Fibroblast of skin of right biceps (primary cell): ENCODE measurements around the gene MAP3K3.

Source experiments
- DNase-seq: peaks from one replicate; pipeline ENCODE4 v3.0.0-alpha.2; 2013

Gene MAP3K3

DNA sequence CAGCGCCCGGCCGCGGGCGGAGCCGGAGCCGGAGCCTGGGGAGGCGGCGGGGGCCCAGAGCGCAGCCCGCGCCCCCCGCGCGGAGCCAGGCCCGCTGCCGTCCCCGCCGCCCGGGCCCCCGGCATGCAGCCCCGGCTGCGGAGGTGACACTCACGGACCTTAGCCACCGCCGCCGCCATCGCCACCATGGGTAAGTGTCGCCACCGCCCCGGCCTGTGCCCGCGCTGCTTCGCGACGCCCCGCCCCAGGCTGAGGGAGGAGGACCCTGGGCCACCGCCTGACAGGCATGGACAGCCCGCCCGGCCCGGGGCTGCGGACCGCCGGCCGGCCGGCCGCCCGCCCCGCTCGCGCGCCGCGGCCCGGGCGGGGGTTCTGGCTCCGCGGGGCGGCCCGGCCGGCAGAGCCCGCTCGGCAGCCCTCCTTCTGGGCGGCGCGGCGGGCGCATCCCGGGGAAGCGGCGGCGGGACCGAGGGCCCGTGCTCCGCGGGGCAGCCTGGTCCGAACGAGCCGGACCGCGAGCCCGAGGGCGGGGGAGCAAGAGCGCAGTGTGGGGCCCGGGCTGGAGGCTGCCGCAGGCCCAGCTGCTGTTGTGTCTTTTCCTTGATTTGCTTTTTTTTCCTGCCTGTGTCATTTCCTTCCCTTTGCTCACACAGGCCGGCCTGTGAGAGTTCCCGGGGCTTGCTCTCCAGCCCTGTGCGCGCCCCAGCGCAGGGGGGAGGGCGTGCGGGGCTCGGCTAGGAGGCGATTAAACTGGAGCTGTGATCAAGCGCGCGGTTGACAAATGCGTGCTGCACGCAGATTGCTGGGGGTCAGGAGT is 565 bp downstream of the MAP3K3 start:
- DNase-seq, result peak; percentile 65

GRCh38 chr17:63623786-63624530 is 1.7 kb downstream of the MAP3K3 start:
- no peak for DNase-seq

- DNase-seq, result no peak
Measured at GRCh38 chr17:63624531-63624880, 2.3 kb downstream of the MAP3K3 start.

DNA sequence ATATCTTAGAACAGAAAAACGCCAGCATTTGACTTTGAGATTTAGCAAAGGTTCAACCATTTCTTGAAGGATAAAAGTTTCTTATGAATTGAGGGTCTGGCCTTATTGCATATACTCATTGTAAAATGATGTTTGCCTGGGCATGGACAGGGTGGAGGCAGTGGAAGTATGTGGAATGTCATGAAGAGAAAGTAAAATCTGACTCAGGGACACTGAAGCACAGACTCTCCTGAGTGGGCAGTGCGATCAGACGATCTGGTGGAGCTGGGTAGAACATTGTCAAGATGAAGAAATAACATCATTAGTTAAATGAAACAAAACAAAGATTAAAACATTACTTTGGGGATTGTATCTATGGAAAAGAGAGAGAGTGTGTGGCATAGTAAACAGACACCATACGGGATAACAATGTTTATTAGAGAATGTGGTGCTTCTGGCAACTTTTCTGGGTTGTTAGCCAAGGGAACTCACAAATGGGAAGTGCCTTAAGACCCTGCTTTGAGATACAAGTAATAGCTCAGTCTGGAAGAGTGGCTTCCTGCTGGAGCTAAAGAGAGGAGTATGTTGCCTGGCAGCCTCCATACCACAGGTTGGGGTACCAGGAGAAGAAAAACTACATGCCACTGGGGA is 4.4 kb downstream of the MAP3K3 start:
- peak; percentile 11 for DNase-seq

GRCh38 chr17:63629627-63630026 is 7.4 kb downstream of the MAP3K3 start:
- no peak for DNase-seq

GRCh38 chr17:63631062-63631461 is 8.8 kb downstream of the MAP3K3 start:
- no peak for DNase-seq

DNA sequence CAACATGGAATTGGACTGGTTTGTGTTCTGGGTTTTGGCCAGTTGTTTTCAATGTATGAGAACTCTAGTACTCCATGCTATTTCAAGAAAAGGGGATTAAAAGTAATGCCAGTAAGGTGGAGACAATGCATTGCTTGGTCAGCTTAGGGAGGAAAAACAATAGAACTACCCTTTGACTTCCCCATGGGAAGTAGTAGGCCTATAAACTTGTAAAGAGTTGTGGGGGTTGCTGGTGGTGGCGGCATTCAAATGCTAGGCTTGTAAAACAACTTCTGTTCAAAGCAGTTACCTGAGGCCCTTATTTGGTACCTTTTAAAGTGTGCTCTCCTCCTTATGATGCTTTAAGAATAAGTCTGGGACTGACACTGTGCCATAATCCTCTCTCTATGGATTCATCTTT is 9.4 kb downstream of the MAP3K3 start:
- no peak for DNase-seq

GRCh38 chr17:63633742-63634141 is 11.5 kb downstream of the MAP3K3 start:
- DNase-seq, result no peak

DNA sequence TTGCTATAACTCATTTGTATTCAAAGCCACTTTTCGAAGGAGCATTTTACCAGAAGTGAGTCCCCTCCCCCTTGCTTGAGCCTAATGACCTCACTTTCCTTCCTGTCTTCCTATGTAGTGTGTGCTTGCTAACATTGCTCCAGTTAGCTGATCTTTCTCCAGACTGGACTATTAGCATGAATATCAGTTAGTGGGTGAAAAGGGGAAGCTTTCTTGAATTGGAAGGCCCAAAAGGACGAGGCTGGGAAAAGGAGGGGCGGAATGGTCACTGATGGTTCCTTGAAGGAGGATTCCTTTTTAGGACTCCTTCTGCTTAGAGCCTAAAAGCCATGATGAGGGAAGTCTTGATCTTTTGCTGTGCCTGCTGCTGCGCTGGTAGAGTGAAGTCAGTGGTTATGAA is 11.9 kb downstream of the MAP3K3 start:
- peak; percentile 14 for DNase-seq

DNA sequence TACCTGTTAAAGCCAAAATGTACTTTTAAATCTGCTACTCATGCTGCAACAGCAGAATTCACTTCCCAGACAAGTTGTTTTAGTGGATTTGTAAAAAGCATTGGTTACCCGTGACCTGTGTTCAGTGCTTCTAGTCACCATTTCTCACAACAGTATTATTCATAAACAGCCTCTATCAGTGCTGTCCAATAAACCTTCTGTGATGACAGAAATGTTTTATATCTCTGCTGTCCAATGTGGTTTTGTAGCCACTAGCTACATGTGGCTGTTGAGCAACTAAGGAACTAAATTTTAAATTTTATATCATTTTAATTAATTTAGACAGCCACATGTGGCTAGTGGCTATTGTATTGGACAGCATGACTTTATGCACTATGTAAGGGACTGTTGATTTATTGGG is 12.6 kb downstream of the MAP3K3 start:
- DNase-seq, result no peak

- no peak for DNase-seq
Measured at GRCh38 chr17:63635290-63635689, 13.1 kb downstream of the MAP3K3 start.

- no peak for DNase-seq
Measured at GRCh38 chr17:63635787-63636186, 13.6 kb downstream of the MAP3K3 start.

DNA sequence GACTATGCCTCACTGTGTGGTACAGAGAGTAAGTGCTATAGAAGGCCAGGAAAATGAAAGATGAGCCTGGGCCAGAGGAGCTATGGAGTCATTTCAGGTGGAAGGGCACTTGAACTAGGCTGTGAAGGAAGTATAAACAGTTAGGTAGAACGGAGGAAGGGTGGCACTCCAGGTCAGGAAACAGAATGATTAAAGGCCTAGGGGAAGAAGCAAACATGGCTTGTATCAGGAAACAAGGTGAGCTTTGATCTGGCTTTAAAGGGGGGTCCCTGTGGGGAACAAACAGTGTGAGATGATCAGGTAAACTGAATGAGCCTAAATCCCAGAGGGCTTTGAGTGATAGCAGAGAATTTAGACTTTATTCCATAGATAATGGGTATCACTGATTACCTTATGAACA is 16.9 kb downstream of the MAP3K3 start:
- no peak for DNase-seq

DNA sequence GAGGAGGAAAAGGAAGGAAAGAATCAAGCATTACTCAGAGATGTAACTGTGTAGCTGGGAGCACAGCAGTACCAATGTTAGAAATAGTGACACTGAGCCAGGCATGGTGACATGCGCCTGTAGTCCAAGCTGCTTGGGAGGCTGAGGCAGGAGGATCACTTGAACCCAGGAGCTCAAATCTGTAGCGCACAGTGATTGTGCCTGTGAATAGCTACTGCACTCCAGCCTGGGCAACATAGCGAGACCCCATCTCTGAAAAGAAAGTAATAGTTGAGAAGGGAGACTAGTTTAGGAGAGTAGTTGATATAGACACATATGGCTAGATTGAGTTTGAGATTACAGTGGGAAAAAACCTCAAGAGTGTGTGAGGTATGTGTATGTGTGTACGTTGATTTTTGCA is 17.8 kb downstream of the MAP3K3 start:
- DNase-seq, result no peak

DNA sequence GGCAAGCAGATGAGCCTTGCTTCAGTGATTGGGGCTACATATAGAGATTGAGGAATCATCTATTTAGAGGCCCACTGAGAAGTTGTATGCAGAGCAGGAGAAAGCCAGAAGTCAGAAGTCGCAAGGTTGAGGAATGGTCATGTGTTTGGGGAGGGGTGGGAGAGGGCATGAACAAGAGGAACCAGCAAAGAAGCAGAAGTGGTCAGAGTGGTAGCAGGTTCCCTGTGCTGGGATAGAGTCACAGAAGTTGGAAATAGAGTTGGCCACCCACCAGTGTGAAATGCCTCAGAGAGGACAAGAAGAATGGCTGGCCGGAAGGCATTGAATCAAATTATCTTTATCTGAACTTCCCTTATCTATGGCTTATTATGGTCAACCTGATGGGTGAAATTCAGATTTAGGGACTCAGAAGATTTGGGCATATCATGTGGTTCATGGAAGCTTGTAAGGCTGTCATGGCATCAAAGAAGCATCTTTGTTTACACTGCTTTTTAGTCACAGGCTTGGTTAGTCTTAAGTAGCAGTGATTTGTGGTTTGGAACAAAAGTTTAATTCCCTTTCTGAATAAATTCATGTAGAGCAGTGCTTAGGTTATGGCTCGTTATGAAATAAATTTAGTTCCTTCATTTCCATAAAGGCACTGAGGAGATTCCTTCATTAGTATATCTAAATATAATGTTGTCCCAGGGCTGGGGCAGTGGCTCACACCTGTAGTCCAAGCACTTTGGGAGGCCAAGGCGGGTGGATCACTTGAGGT is 19.7 kb downstream of the MAP3K3 start:
- DNase-seq, result no peak

- DNase-seq, result no peak
Measured at GRCh38 chr17:63644846-63645245, 22.6 kb downstream of the MAP3K3 start.

GRCh38 chr17:63645775-63646487 is 23.7 kb downstream of the MAP3K3 start:
- DNase-seq, result peak; percentile 3

GRCh38 chr17:63646488-63646806 is 24.2 kb downstream of the MAP3K3 start:
- no peak for DNase-seq

DNA sequence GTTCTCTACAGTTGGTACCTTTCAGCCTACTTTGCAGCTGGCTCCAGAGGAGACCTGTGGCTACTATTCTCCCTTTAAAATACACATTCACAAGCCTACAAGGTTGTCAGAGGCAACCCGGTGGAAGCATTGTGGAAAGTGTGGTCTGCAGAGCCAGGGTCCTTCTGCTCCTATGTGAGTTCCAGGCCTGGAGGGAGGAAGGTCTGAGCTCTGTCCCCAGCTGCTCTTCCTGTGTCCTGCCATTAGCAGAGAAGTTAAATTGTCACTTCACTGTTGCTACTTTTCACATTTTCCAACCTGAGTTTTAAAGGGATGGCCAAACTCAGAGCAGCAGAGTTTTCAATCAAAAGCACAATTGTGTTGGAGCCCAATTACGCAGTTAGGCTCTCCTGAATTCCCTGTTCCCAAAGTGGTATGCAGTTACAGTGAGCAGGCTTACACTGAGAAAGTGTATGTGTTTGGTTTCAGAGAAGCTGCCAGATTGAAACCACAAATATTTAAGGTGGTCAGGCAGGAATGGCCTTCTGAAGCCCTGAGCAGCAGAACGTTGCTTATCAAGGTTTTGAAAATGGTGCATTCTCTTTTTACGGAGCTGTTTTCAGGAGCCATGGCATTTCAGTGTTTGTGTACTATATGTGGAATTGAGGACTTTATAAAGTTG is 25.0 kb downstream of the MAP3K3 start:
- peak; percentile 65 for DNase-seq

GRCh38 chr17:63647936-63648335 is 25.7 kb downstream of the MAP3K3 start:
- DNase-seq, result no peak

DNA sequence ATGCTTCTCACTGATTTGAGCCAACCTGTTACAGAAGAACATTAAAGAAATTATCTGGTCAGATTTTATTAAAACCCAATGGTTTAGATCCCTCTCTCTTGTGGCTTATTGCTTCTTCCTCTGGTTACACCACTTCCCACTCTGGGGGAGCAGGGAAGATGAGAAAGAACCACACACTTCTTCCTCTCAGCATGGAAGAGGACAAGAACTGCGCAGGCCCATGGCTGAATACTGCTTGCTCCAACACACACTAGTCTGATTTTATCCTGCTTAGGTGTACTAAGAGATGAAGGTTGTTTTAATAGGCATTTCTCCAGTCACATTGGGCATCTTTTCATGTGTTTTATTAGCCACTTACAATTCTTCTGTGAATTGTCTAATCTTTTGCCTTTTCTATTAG is 27.6 kb downstream of the MAP3K3 start:
- no peak for DNase-seq

DNA sequence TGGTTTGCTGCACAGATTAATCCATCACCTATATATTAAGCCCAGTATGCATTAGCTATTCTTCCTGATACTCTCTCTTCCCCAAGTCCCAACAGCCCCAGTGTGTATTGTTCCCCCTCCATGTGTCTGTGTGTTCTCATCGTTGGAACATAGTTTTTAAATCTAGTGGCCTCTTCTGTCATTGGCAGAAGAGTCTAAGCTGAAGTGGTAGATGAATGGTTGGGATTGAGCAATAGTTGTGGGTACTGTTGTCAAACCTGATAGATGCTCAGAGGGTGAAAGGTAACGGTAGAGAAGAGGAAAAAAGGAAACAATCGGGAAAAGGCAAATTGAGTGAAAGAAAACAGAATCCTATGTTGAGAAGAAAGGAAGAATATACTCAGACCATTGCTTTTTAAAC is 29.9 kb downstream of the MAP3K3 start:
- DNase-seq, result no peak
